COR-L47 (cell line): Measurements from ENCODE around the gene PTOV1.
"Not testable (repeated sequence)": the region's sequence is repeated elsewhere in the genome, so short reads cannot be mapped to it uniquely, and the experiment has no call there.

Source experiments
- DNase-seq: peaks from one replicate; lab custom pipeline; 2025; lab: John Stamatoyannopoulos, UW

PTOV1 gene

GRCh38 chr19:49817964-49818648, 32.9 kb upstream of the PTOV1 start, which contains the start of gene MED25:
MED25 (plus strand) TSS chr19:49818289; CDS start chr19:49818342, 53 bp downstream.
- DNase-seq: peak; percentile 73

GRCh38 chr19:49818649-49819370, 32.1 kb upstream of the PTOV1 start:
- no peak for DNase-seq

GRCh38 chr19:49819452-49820115, 31.4 kb upstream of the PTOV1 start:
- DNase-seq: not testable (repeated sequence)

- DNase-seq: no peak
Measured at GRCh38 chr19:49820125-49820524, 30.8 kb upstream of the PTOV1 start.

- DNase-seq: no peak
Measured at GRCh38 chr19:49823472-49823871, 27.5 kb upstream of the PTOV1 start.

GRCh38 chr19:49824662-49825061, 26.3 kb upstream of the PTOV1 start:
- no peak for DNase-seq

GRCh38 chr19:49827034-49827433, 23.9 kb upstream of the PTOV1 start:
- DNase-seq: no peak

GRCh38 chr19:49829200-49829599, 21.8 kb upstream of the PTOV1 start:
- no peak for DNase-seq

- DNase-seq: no peak
Measured at GRCh38 chr19:49829721-49830120, 21.2 kb upstream of the PTOV1 start.

- no peak for DNase-seq
Measured at GRCh38 chr19:49830766-49831165, 20.2 kb upstream of the PTOV1 start.

GRCh38 chr19:49831592-49831991, 19.4 kb upstream of the PTOV1 start:
- no peak for DNase-seq

GRCh38 chr19:49832556-49832955, 18.4 kb upstream of the PTOV1 start:
- no peak for DNase-seq

- DNase-seq: no peak
Measured at GRCh38 chr19:49833599-49833998, 17.4 kb upstream of the PTOV1 start.

- DNase-seq: no peak
Measured at GRCh38 chr19:49835562-49835961, 15.4 kb upstream of the PTOV1 start.

- DNase-seq: no peak
Measured at GRCh38 chr19:49836176-49837008, 14.6 kb upstream of the PTOV1 start.

GRCh38 chr19:49837009-49837310, 14.0 kb upstream of the PTOV1 start:
- no peak for DNase-seq

- no peak for DNase-seq
Measured at GRCh38 chr19:49837425-49837824, 13.5 kb upstream of the PTOV1 start.

- DNase-seq: no peak
Measured at GRCh38 chr19:49838885-49839588, 11.9 kb upstream of the PTOV1 start.

GRCh38 chr19:49839713-49840112, 11.2 kb upstream of the PTOV1 start:
- DNase-seq: no peak

- no peak for DNase-seq
Measured at GRCh38 chr19:49840321-49840720, 10.6 kb upstream of the PTOV1 start.

GRCh38 chr19:49840736-49841249, 10.2 kb upstream of the PTOV1 start:
- no peak for DNase-seq
